SK-N-SH treated with all-trans-retinoic acid at 6 μM for 48 hours (cell line): ENCODE measurements around the gene SLC8A2.

ENCODE experiments used
- ATAC-seq: fragments of 200-7000 bp; cut with Tn5 transposase; 3 replicates; pipeline ENCODE4 v1.9.1; 2020; ENCODE audit warnings: mild to moderate bottlenecking, moderate library complexity
- ARNTL ChIP-seq: fragments of 450-650 bp; formaldehyde crosslinking; IDR thresholded peaks from 2 replicates; pipeline ENCODE4 v1.5.0; 2020; ENCODE audit warnings: low read depth, mild to moderate bottlenecking, moderate library complexity, borderline replicate concordance
- BACH2 ChIP-seq: fragments of 250-450 bp; sonication (Bioruptor Pico); IDR thresholded peaks from 2 replicates; pipeline ENCODE4 v1.9.0; 2021; ENCODE audit warnings: mild to moderate bottlenecking, borderline replicate concordance
- CSDC2 ChIP-seq: fragments of 250-450 bp; sonication (Bioruptor Pico); IDR thresholded peaks from 2 replicates; pipeline ENCODE4 v1.5.0; 2020; ENCODE audit warnings: mild to moderate bottlenecking, moderate library complexity
- ESRRG ChIP-seq: fragments of 250-450 bp; sonication (Bioruptor Pico); IDR thresholded peaks from 2 replicates; pipeline ENCODE4 v1.6.1; 2021; ENCODE audit warnings: mild to moderate bottlenecking
- GLIS3 ChIP-seq: fragments of 250-450 bp; sonication (Bioruptor Pico); IDR thresholded peaks from 2 replicates; pipeline ENCODE4 v1.5.0; 2020; ENCODE audit warnings: mild to moderate bottlenecking, moderate library complexity
- ISL1 ChIP-seq: fragments of 250-450 bp; sonication (Bioruptor Pico); IDR thresholded peaks from 2 replicates; pipeline ENCODE4 v2.1.2; 2022; ENCODE audit warnings: mild to moderate bottlenecking, moderate library complexity
- OSR1 ChIP-seq: fragments of 250-450 bp; sonication (Bioruptor Pico); IDR thresholded peaks from 2 replicates; pipeline ENCODE4 v1.8.0; 2022; ENCODE audit warnings: moderate library complexity, mild to moderate bottlenecking, inconsistent platforms
- PATZ1 ChIP-seq: fragments of 250-450 bp; sonication (Bioruptor Pico); IDR thresholded peaks from 2 replicates; pipeline ENCODE4 v1.8.0; 2020; ENCODE audit warnings: mild to moderate bottlenecking, moderate library complexity, borderline replicate concordance
- POU6F1 ChIP-seq: fragments of 250-450 bp; sonication (Bioruptor Pico); IDR thresholded peaks from 2 replicates; pipeline ENCODE4 v1.8.0; 2021; ENCODE audit warnings: low read depth, mild to moderate bottlenecking, moderate library complexity, borderline replicate concordance
- PPARA ChIP-seq: fragments of 250-450 bp; sonication (Bioruptor Pico); IDR thresholded peaks from 2 replicates; pipeline ENCODE4 v1.5.0; 2020; ENCODE audit warnings: mild to moderate bottlenecking, borderline replicate concordance
- RARB ChIP-seq: fragments of 250-450 bp; sonication (Bioruptor Pico); IDR thresholded peaks from 2 replicates; pipeline ENCODE4 v1.8.0; 2021; ENCODE audit warnings: mild to moderate bottlenecking, moderate library complexity
- SNAI2 ChIP-seq: fragments of 250-450 bp; sonication (Bioruptor Pico); IDR thresholded peaks from 2 replicates; pipeline ENCODE4 v1.5.0; 2020; ENCODE audit warnings: mild to moderate bottlenecking, moderate library complexity
- TOX ChIP-seq: fragments of 250-450 bp; sonication (Bioruptor Pico); IDR thresholded peaks from 2 replicates; pipeline ENCODE4 v1.8.0; 2021; ENCODE audit warnings: mild to moderate bottlenecking, moderate library complexity, borderline replicate concordance
- ZC3H10 ChIP-seq: fragments of 250-450 bp; sonication (Bioruptor Pico); IDR thresholded peaks from 2 replicates; pipeline ENCODE4 v1.5.1; 2021; ENCODE audit warnings: mild to moderate bottlenecking, moderate library complexity
- ZFP3 ChIP-seq: fragments of 250-450 bp; sonication (Bioruptor Pico); IDR thresholded peaks from 2 replicates; pipeline ENCODE4 v1.5.0; 2020; ENCODE audit warnings: mild to moderate bottlenecking, moderate library complexity
- ZFP30 ChIP-seq: fragments of 450-650 bp; formaldehyde crosslinking; IDR thresholded peaks from 2 replicates; pipeline ENCODE4 v1.5.0; 2022; ENCODE audit warnings: mild to moderate bottlenecking, moderate library complexity
- ZNF565 ChIP-seq: fragments of 450-650 bp; formaldehyde crosslinking; conservative IDR thresholded peaks from 2 replicates; pipeline ENCODE4 v1.5.0; 2020; ENCODE audit warnings: low read depth, mild to moderate bottlenecking, moderate library complexity
- ZNF70 ChIP-seq: fragments of 450-650 bp; formaldehyde crosslinking; IDR thresholded peaks from 2 replicates; pipeline ENCODE4 v1.5.0; 2020; ENCODE audit warnings: mild to moderate bottlenecking, moderate library complexity
- ZNF8 ChIP-seq: fragments of 450-650 bp; formaldehyde crosslinking; IDR thresholded peaks from 2 replicates; pipeline ENCODE4 v1.5.0; 2020; ENCODE audit warnings: mild to moderate bottlenecking, moderate library complexity
- TF ChIP-seq, protein P1 (sequence below): fragments of 250-450 bp; sonication (Bioruptor Pico); IDR thresholded peaks from 2 replicates; pipeline ENCODE4 v1.5.1; 2020; ENCODE audit warnings: low read depth, mild to moderate bottlenecking, moderate library complexity
- TF ChIP-seq, protein P2 (sequence below): fragments of 250-450 bp; sonication (Bioruptor Pico); IDR thresholded peaks from 2 replicates; pipeline ENCODE4 v1.5.0; 2020; ENCODE audit warnings: mild to moderate bottlenecking, moderate library complexity

Gene SLC8A2

DNA sequence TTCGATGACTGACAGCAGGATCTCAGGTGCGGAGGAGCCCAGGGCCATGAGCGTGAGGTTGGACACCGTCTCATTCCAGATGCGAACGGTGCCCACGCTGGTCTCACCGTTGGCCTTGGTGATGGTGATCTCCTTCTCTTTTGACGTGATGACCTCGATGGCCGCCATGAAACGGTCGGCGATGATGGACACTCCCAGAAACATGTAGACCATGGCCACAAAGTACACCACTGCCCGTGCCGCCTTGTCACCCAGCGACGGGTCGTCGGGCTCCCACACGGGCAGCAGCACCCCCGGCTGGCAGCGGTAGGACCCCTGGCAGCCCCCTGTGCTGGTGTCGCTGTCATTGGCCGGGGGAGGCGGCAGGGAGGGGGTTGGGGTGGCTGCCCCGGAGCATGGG, 5.7 kb downstream of the SLC8A2 start:
- ATAC-seq, result no peak
- TF ChIP-seq PATZ1, result no peak
- no peak for TF ChIP-seq ZNF565
- TF ChIP-seq, protein P1, sequence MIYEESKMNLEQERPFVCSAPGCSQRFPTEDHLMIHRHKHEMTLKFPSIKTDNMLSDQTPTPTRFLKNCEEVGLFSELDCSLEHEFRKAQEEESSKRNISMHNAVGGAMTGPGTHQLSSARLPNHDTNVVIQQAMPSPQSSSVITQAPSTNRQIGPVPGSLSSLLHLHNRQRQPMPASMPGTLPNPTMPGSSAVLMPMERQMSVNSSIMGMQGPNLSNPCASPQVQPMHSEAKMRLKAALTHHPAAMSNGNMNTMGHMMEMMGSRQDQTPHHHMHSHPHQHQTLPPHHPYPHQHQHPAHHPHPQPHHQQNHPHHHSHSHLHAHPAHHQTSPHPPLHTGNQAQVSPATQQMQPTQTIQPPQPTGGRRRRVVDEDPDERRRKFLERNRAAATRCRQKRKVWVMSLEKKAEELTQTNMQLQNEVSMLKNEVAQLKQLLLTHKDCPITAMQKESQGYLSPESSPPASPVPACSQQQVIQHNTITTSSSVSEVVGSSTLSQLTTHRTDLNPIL, result no peak
- TF ChIP-seq CSDC2 (CRISPR knock-in tag), result no peak
- TF ChIP-seq, protein P2, sequence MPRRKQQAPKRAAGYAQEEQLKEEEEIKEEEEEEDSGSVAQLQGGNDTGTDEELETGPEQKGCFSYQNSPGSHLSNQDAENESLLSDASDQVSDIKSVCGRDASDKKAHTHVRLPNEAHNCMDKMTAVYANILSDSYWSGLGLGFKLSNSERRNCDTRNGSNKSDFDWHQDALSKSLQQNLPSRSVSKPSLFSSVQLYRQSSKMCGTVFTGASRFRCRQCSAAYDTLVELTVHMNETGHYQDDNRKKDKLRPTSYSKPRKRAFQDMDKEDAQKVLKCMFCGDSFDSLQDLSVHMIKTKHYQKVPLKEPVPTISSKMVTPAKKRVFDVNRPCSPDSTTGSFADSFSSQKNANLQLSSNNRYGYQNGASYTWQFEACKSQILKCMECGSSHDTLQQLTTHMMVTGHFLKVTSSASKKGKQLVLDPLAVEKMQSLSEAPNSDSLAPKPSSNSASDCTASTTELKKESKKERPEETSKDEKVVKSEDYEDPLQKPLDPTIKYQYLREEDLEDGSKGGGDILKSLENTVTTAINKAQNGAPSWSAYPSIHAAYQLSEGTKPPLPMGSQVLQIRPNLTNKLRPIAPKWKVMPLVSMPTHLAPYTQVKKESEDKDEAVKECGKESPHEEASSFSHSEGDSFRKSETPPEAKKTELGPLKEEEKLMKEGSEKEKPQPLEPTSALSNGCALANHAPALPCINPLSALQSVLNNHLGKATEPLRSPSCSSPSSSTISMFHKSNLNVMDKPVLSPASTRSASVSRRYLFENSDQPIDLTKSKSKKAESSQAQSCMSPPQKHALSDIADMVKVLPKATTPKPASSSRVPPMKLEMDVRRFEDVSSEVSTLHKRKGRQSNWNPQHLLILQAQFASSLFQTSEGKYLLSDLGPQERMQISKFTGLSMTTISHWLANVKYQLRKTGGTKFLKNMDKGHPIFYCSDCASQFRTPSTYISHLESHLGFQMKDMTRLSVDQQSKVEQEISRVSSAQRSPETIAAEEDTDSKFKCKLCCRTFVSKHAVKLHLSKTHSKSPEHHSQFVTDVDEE, result no peak
- no peak for TF ChIP-seq TOX
- TF ChIP-seq RARB (CRISPR knock-in tag), result no peak
- no peak for TF ChIP-seq SNAI2
- no peak for TF ChIP-seq OSR1 (CRISPR knock-in tag)
- TF ChIP-seq ZFP30 (CRISPR knock-in tag), result no peak
- no peak for TF ChIP-seq ZNF70
- TF ChIP-seq ZNF8, result no peak
- no peak for TF ChIP-seq ZFP3
- TF ChIP-seq BACH2 (CRISPR knock-in tag), result no peak
- no peak for TF ChIP-seq ISL1 (CRISPR knock-in tag)
- no peak for TF ChIP-seq GLIS3 (CRISPR knock-in tag)
- no peak for TF ChIP-seq ZC3H10 (CRISPR knock-in tag)
- no peak for TF ChIP-seq PPARA (CRISPR knock-in tag)
- no peak for TF ChIP-seq ESRRG (CRISPR knock-in tag)

DNA sequence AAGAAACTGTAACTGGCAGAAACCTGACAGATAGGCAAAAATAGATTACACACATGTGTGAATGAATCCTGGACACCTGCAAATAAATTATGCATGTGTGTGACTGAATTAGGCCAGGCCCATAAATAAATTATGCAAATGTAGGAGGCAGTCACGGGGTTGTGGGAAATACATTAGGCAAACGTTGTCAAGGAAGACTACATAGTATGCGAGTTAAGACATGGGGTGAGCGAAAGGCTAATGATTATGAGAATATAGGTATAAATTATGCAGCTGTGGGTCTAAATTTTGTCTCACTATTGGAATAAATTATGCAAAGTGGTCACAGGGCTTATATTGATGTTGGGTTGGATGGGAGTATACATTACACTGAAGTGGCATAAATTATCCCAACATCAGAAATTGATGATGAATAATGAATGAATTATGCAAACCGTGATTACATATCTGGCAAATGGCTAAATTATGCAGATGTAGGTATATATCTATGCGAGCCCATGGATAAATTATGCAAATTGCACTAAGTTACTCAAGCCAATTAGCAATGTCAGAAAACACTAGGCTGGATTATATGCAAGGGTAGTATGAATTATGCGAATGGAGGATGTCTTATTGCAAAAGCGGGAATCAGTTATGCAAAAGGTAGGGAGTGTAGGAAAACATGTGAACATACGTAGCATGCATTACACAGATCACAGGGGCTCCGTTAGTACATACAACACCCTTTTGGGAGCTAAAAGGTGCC, 6.8 kb downstream of the SLC8A2 start:
- ATAC-seq, result no peak
- TF ChIP-seq ARNTL (CRISPR knock-in tag) (no peak), GLIS3 (CRISPR knock-in tag) (no peak), ZNF70 (no peak), TOX (no peak), CSDC2 (CRISPR knock-in tag) (no peak), SNAI2 (no peak), PPARA (CRISPR knock-in tag) (no peak), ZNF565 (no peak), PATZ1 (no peak), POU6F1 (CRISPR knock-in tag) (no peak), ZC3H10 (CRISPR knock-in tag) (no peak), ZFP30 (CRISPR knock-in tag) (no peak), OSR1 (CRISPR knock-in tag) (no peak), ZFP3 (no peak)
- TF ChIP-seq, protein P2, result no peak
